Ramos (cell line): Measurements from ENCODE around the gene HAP1.
"Not testable (repeated sequence)": the region's sequence is repeated elsewhere in the genome, so short reads cannot be mapped to it uniquely, and the experiment has no call there.

Experiments
- in situ Hi-C: fragments of 300-500 bp; cut with MboI; formaldehyde crosslinking; loops from one replicate; pipeline ENCODE4 v1.14.3; 2022; ENCODE audit warnings: low sequenced_read_pairs; ENCODE audit not compliant: unreplicated experiment

The HAP1 gene

GRCh38 chr17:41734139-41734948 lies at the start of gene HAP1:
Gene HAP1 (minus strand): TSS chr17:41734643. CDS start chr17:41734634, 9 bp downstream.
- in situ Hi-C loops = loop anchor here (25.0 kb wide), 1 partner anchor 378 kb away; the partner anchor contains the start of genes DHX58, HSPB9 and KAT2A

- in situ Hi-C loops = no loop called here
Measured at GRCh38 chr17:41782142-41782541, 47.7 kb upstream of the HAP1 start.

- in situ Hi-C loops = no loop called here
Measured at GRCh38 chr17:41781404-41782110, 47.1 kb upstream of the HAP1 start.

GRCh38 chr17:41779954-41780353 lies 45.5 kb upstream of the HAP1 start:
- in situ Hi-C loops = no loop called here

GRCh38 chr17:41777574-41778188 lies 43.2 kb upstream of the HAP1 start:
- in situ Hi-C loops = no loop called here

GRCh38 chr17:41777157-41777573 lies 42.7 kb upstream of the HAP1 start:
- in situ Hi-C loops = no loop called here

- in situ Hi-C loops = not testable (repeated sequence)
Measured at GRCh38 chr17:41776262-41776900, 41.9 kb upstream of the HAP1 start.

- in situ Hi-C loops = no loop called here
Measured at GRCh38 chr17:41775394-41776226, 41.2 kb upstream of the HAP1 start.

GRCh38 chr17:41773731-41774193 lies 39.3 kb upstream of the HAP1 start:
- in situ Hi-C loops = no loop called here

GRCh38 chr17:41773190-41773588 lies 38.7 kb upstream of the HAP1 start:
- in situ Hi-C loops = no loop called here

- in situ Hi-C loops = no loop called here
Measured at GRCh38 chr17:41772586-41773189, 38.2 kb upstream of the HAP1 start.

GRCh38 chr17:41772218-41772585 lies 37.8 kb upstream of the HAP1 start:
- in situ Hi-C loops = no loop called here

GRCh38 chr17:41771389-41772206 lies 37.2 kb upstream of the HAP1 start:
- in situ Hi-C loops = no loop called here

- in situ Hi-C loops = no loop called here
Measured at GRCh38 chr17:41769985-41770384, 35.5 kb upstream of the HAP1 start.

GRCh38 chr17:41769346-41769862 lies 35.0 kb upstream of the HAP1 start:
- in situ Hi-C loops = no loop called here

- in situ Hi-C loops = no loop called here
Measured at GRCh38 chr17:41768682-41769288, 34.3 kb upstream of the HAP1 start.

GRCh38 chr17:41767324-41768042 lies 33.0 kb upstream of the HAP1 start:
- in situ Hi-C loops = no loop called here
